Osteocyte (in vitro differentiated cells): ENCODE results near the gene FBXO9. TPM values are rescaled to one million over a fixed set of nuclear protein-coding genes. Genes with fewer than 3 reads are reported as not detected.

Experiments
- DNase-seq: peaks from one replicate; pipeline ENCODE4 v3.0.0; 2021; ENCODE audit warnings: mixed read lengths; ENCODE audit not compliant: unreplicated experiment; ENCODE audit errors: extremely low spot score
- H3K27ac Mint-ChIP-seq: one replicate; pipeline ENCODE4 v1.8.0; 2021; ENCODE audit warnings: mild to moderate bottlenecking, mixed read lengths; ENCODE audit not compliant: unreplicated experiment
- H3K27me3 Mint-ChIP-seq: one replicate; pipeline ENCODE4 v1.8.0; 2021; ENCODE audit warnings: mixed read lengths; ENCODE audit not compliant: unreplicated experiment
- H3K36me3 Mint-ChIP-seq: one replicate; pipeline ENCODE4 v1.8.0; 2021; ENCODE audit warnings: mixed read lengths; ENCODE audit not compliant: unreplicated experiment
- H3K4me1 Mint-ChIP-seq: one replicate; pipeline ENCODE4 v1.8.0; 2021; ENCODE audit warnings: mixed read lengths; ENCODE audit not compliant: unreplicated experiment
- H3K4me3 Mint-ChIP-seq: one replicate; pipeline ENCODE4 v1.8.0; 2021; ENCODE audit warnings: mild to moderate bottlenecking, moderate library complexity, mixed read lengths; ENCODE audit not compliant: unreplicated experiment
- H3K9me3 Mint-ChIP-seq: one replicate; pipeline ENCODE4 v1.8.0; 2021; ENCODE audit warnings: mixed read lengths; ENCODE audit not compliant: unreplicated experiment
- total RNA-seq: library from RNA; stranded (reverse); gene quantifications from 2 replicates; pipeline ENCODE4 v1.2.1, GENCODE V29; 2021
- TF ChIP-seq, protein P1 (sequence below): fragments of 200-600 bp; sonication (generic); IDR thresholded peaks from 2 replicates; pipeline ENCODE4 v1.5.0; 2021; ENCODE audit warnings: antibody characterized with exemption, mild to moderate bottlenecking, moderate library complexity

Gene FBXO9
- total RNA-seq, 1 donor from 2014 or later, result 74.8 TPM

GRCh38 chr6:53054532-53054931 is 10.7 kb upstream of the FBXO9 start:
- Mint-ChIP-seq H3K4me1 (peaks cover 14% of the 10 kb centered on the region), H3K36me3 (peaks cover 14% of the 10 kb centered on the region), H3K9me3 (peaks cover 4% of the 10 kb centered on the region), H3K27me3 (no peaks in the 10 kb centered on the region), H3K27ac (no peak overlapping the region), H3K4me3 (no peak overlapping the region)
- DNase-seq, result no peak
- TF ChIP-seq, protein P1, sequence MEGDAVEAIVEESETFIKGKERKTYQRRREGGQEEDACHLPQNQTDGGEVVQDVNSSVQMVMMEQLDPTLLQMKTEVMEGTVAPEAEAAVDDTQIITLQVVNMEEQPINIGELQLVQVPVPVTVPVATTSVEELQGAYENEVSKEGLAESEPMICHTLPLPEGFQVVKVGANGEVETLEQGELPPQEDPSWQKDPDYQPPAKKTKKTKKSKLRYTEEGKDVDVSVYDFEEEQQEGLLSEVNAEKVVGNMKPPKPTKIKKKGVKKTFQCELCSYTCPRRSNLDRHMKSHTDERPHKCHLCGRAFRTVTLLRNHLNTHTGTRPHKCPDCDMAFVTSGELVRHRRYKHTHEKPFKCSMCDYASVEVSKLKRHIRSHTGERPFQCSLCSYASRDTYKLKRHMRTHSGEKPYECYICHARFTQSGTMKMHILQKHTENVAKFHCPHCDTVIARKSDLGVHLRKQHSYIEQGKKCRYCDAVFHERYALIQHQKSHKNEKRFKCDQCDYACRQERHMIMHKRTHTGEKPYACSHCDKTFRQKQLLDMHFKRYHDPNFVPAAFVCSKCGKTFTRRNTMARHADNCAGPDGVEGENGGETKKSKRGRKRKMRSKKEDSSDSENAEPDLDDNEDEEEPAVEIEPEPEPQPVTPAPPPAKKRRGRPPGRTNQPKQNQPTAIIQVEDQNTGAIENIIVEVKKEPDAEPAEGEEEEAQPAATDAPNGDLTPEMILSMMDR, result no peak

- TF ChIP-seq, protein P1, result no peak
- Mint-ChIP-seq H3K36me3 (peaks cover 13% of the 10 kb centered on the region), H3K27ac (no peak overlapping the region), H3K27me3 (no peaks in the 10 kb centered on the region), H3K4me3 (no peak overlapping the region), H3K9me3 (peaks cover 4% of the 10 kb centered on the region), H3K4me1 (peaks cover 26% of the 10 kb centered on the region)
- DNase-seq, result no peak
These were observed 9.3 kb upstream of the FBXO9 start for GRCh38 chr6:53055873-53056272.

DNA sequence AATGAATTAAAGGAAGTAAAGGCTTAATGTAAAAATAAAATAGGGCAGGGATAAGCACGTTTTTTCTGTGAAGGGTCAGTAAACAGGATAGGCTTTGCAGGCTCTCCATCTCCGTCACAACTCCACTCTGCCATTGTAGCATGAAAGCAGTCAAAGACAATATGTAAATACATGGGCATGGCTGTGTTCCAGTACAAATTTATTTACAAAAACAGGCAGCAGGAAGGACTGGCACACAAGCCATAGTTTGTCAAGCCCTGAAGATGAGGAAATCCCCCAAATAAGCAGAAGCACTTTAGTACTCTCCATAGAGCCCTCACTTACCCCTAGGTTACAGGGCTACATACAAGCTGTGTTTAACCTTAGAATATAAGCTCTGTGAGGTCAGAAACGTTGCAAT is 8.9 kb upstream of the FBXO9 start:
- no peak overlapping the region for H3K27ac Mint-ChIP-seq
- H3K36me3 Mint-ChIP-seq, result peaks cover 13% of the 10 kb centered on the region
- peaks cover 27% of the 10 kb centered on the region for H3K4me1 Mint-ChIP-seq
- DNase-seq, result no peak
- H3K4me3 Mint-ChIP-seq, result no peak overlapping the region
- peaks cover 4% of the 10 kb centered on the region for H3K9me3 Mint-ChIP-seq
- H3K27me3 Mint-ChIP-seq, result no peaks in the 10 kb centered on the region
- TF ChIP-seq, protein P1, result no peak

- TF ChIP-seq, protein P1, result no peak
- DNase-seq, result no peak
- Mint-ChIP-seq H3K4me3 (peak overlapping the region; percentile 92), H3K9me3 (no peaks in the 10 kb centered on the region), H3K36me3 (peaks cover 3% of the 10 kb centered on the region), H3K27ac (no peak overlapping the region), H3K27me3 (no peaks in the 10 kb centered on the region), H3K4me1 (peaks cover 38% of the 10 kb centered on the region)
These were observed 6.6 kb upstream of the FBXO9 start for GRCh38 chr6:53058388-53059195.

DNA sequence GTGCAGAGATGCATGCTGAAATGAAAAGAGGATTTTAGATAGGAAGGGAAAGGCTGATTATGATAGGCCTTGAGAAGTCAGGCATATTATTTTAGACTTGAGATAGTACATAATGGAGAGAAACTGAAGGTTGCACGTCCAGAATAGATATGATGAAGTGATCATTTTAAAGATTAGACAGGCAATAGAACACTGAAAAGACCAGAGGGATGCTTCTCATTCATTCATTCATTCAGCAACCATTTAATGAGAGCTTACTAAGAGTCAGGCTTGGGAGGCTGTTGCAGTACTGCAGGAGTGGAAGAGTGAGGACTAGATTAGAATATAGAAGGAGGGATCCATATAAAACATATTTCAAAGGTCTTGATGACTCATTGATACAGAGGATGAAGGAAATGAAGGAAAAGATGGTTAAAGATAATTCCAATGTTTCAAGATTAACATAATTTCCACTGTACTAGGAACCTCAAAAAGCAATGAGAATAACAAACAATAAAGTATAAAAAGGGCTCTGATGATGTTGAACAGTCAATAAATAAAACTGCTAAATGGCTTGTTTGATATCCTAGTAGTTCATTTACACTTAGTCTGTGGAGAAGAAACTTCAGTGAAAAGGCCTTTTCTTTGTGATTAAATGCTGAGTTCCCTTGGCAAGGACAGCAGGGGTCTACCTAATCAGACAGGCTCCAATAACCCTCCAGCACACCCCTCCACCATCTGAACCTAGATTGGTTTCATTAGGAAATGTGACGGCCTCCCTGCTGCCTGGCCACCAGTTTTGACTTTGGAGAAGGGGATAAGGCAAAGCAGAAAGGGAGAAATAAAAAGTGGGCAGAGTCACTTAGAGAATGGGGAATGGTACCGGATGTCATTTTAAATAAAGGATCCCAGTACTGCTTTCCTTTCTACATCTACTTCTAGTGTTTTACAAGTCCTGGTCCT is 5.3 kb upstream of the FBXO9 start:
- TF ChIP-seq, protein P1, result no peak
- peak overlapping the region; percentile 98 for H3K27ac Mint-ChIP-seq
- H3K27me3 Mint-ChIP-seq, result no peaks in the 10 kb centered on the region
- no peak for DNase-seq
- peaks cover 37% of the 10 kb centered on the region for H3K4me1 Mint-ChIP-seq
- H3K9me3 Mint-ChIP-seq, result no peaks in the 10 kb centered on the region
- H3K4me3 Mint-ChIP-seq, result peak overlapping the region; percentile 92
- H3K36me3 Mint-ChIP-seq, result peaks cover 3% of the 10 kb centered on the region
